GM19468 (cell line): ENCODE data around the gene MT1E.
"Not testable (repeated sequence)": the region's sequence is repeated elsewhere in the genome, so short reads cannot be mapped to it uniquely, and the experiment has no call there.

Experiments
- ATAC-seq: cut with Tn5 transposase; IDR thresholded peaks from one replicate; pipeline ENCODE4 v1.9.1; 2021; ENCODE audit warnings: mild to moderate bottlenecking, moderate library complexity, moderate number of reproducible peaks; ENCODE audit not compliant: unreplicated experiment; ENCODE audit errors: extremely low read depth

Gene MT1E

DNA sequence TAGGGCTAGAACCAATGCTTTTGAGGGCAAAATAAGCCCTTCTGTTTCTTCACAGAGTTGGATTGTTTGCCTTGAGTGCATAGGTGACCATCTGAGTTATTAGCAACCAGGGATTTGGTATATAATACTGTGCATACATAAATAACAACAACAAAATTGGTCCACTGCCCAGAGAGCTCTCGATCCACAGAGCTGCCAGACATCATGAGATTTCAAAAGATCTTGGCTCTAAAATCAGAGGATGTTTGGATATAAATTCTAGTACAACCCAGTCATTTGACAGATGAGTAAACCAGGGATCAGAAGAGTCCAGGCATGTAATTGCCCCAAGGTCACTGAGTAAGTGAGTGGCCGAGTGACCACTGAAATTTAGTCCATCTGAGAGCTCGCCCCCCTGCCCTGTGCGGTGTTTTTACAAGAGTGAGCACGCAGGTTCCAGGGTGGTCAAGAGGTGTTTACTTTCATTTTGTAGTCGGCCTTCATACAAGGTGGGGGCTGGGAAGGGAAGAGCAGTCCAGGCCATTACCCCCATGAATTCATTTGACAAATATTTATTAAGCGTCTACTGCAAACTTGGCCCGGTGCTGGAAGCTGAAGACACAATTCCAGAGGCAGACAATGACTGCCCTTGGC, 19.0 kb upstream of the MT1E start:
- no peak for ATAC-seq

DNA sequence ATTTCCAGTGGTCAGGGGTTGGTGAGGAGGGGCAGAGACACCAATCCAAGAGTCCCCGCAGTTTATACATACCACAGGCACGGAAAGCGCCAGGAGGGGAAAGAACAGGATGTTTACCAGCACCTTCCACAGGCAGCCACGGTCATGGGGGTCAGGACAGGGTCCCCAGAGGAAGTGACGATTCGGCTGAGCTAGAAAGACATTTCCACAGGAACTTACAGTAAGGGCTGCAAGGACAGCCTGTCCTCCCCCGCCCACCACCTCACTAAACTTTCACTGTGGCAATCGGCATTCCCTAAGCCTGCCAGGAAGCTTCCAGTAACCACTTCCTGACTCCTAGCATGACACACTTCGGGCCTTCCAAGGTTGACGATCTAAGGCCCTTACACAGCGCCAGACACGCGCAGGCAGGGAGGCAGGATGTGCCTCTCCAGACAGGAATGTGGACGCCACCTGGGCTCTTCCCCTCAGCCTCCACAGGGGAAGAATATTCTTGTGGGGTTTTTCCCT, 18.4 kb upstream of the MT1E start:
- ATAC-seq: no peak

DNA sequence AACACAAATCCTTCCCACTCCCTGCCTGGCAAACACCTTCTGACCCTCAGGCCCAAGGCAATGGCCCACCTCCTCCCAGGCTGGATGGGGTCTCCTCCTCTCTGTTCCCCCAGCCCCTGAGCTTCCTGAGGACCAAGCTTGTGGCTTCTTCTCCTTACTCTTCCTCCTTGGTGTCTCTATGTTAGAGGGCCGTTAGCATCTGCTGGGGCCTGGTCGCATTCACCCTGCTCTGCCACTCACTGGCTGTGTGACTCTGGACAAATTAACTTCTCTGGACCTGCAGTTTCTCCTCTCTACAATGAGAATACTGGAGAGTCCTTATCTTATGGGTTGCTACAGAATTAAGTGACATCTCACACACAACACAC, 17.9 kb upstream of the MT1E start:
- no peak for ATAC-seq

- peak; percentile 89 for ATAC-seq
Observed at GRCh38 chr16:56608043-56608875, 17.3 kb upstream of the MT1E start, which contains the start of gene MT2A. MT2A (plus strand) TSS chr16:56608584; CDS start chr16:56608656, 72 bp downstream.

DNA sequence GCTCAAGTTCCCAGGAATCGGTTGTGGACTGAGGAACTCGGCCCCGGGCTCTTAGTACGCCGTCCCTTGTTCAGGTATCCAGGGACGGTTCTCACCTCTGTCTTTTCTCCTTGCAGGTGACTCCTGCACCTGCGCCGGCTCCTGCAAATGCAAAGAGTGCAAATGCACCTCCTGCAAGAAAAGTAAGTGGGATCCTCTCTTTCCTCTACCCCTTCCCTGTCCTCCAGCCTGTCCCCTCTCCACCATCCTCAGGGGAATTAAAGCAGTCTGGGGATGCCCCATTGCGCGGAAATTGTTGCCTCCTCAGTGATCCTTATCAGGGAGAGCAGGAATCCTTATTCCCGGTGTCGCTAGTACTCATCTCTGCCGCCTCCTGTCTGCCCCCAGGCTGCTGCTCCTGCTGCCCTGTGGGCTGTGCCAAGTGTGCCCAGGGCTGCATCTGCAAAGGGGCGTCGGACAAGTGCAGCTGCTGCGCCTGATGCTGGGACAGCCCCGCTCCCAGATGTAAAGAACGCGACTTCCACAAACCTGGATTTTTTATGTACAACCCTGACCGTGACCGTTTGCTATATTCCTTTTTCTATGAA, 16.6 kb upstream of the MT1E start:
- ATAC-seq: no peak

DNA sequence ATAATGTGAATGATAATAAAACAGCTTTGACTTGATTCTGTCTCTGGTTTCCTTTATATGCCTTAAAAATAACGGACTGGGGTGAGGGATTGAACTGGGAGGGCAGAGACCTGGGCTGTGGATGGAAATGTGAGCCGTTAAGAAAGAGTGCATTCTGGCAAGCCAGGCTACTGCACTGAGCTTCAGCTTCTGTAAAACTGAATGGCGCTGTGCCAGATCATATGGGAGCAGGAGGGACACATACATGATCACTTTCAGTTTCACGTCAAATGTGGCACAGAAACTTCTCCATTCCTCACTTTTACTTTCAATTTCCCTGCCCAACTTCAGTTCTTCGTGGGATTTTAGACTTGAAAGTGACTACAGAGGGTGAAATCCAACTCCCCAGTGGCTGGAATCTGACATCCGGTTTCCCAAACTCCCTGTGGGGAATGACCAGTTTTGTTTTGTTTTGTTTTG, 16.1 kb upstream of the MT1E start:
- ATAC-seq: no peak

DNA sequence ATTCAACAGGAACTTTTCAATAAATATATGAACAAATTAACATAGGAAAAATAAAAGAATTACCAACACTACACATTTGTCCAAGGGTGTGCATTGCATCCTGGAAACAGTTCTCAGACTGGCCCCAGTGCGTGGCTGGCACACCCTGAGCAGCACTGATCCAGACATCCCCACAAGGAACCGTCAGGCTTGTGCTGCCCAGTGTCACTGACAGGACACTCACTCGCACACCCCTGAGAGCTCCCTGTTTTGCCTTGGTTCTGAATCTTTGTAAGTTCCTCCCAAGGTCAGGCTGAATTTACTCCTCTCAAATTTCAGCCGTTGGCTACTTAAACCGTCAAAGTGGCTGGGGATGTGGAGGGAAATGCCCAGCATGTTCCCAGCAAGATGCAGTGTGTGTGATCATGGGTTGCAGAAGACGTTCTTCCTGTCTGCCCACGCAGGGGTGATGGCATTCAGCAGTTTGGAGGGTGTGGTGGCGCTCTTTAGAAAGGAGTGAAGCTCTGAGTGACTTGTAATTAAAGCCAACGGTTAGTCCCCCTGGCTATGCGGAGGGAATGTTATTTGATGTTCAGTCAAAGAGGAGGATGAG, 15.5 kb upstream of the MT1E start:
- no peak for ATAC-seq

DNA sequence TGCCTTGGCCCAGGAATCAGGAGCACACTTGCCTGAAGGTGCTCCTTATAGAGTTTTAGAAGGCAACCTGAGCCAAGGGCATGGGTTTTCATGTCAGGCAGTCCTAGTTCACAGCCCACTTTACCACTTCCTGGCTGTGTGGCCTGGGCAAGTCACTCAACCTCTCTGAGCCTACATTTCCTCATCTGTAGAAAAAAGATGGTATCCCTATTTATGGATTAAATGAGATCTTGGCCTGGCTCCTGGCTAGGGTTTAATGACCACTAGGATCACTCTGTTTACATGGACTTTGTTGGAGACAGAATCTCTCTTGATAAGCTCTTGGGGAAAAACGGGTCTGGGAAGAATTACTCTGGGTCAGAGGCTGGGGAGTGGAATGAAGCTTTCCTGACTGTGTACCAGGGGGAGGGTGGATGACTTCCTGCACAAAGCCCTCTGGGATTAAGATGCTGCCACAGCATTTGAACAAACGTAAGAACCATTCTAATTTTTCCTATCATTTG, 14.9 kb upstream of the MT1E start:
- ATAC-seq: no peak

DNA sequence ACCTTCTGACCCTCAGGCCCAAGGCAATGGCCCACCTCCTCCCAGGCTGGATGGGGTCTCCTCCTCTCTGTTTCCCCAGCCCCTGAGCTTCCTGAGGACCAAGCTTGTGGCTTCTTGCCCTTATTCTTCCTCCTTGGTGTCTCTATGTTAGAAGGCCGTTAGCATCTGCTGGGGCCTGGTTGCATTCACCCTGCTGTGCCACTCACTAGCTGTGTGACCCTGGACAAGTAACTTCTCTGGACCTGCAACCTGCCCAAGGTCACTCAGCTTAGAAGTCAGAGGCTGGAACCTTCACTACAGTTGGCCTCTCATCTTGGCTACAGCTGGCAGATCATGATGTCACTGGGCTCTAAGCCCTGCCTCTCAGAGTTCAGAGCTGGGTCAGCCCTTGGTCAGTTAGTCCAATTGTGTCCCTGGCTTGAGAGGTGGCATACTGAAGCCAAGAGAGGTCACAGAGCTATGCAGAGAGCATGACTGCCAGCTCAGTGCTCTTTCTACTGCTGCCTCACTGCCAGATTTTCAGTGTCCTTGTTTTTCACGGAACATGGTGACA, 14.2 kb upstream of the MT1E start:
- no peak for ATAC-seq

DNA sequence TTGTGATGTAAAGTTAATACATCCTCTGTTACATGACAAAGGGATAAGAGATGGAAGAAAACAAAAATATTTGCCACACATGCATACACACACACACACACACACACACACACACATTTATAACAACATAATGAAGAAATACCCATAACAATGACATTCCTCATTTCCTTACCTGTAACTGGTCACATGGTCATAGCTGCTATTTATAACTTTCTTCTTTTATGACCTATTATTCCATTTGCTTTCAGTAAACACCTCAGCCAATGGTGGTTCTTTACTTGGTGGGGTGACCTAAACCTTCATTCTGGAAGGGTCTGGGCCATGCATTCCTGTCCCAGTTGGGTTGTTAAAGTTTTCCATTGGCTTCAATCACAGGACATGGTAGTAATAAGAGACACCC, 11.9 kb upstream of the MT1E start:
- ATAC-seq: no peak

- ATAC-seq: no peak
Observed at GRCh38 chr16:56614549-56614991, 11.0 kb upstream of the MT1E start.

DNA sequence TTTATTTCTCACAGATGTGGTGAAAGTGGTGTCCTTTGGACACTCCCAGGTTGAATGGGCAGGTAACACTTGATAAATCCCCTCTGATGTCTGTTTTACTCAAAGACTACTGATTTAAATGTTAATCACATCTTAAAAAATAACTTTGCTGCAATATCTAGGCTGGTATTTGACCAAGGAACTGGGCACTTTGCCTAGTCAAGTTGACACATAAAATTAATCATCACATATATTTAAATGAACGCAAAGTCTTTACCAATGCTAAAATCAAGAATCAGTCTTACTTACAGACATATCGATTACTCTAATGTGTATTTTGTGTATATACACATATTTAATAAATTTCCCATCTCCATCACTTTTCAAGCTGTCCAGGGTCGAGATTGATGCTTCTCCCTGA, 10.2 kb upstream of the MT1E start:
- ATAC-seq: no peak

DNA sequence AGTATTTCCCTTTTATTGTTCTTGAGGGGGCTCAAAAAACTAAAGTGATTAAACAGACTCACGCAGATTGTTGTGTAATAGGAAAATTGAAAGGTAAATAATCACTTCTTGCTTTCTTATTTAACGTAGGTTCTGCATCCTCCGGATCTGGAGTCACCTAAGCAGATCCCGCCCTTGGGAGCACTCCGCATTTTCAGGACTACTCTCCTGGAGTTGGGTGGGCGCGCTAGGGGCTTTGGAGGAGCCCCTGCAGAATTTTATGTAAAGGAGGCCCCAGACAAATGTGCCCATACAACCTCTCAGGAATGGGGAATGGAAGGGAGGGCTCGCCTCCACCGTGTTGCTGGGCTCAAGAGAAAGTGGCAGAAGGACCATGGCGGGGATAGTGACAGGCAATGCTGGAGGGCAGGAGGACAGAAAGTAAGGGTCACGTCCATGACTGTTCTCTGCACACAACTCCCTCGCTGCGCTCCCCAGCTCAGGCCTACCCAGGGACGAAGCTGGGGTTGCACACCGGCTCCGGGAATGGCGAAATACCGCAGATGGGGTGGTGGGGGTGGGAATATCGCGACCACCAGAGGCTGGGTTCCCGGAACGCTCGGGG, 8.9 kb upstream of the MT1E start:
- ATAC-seq: no peak

DNA sequence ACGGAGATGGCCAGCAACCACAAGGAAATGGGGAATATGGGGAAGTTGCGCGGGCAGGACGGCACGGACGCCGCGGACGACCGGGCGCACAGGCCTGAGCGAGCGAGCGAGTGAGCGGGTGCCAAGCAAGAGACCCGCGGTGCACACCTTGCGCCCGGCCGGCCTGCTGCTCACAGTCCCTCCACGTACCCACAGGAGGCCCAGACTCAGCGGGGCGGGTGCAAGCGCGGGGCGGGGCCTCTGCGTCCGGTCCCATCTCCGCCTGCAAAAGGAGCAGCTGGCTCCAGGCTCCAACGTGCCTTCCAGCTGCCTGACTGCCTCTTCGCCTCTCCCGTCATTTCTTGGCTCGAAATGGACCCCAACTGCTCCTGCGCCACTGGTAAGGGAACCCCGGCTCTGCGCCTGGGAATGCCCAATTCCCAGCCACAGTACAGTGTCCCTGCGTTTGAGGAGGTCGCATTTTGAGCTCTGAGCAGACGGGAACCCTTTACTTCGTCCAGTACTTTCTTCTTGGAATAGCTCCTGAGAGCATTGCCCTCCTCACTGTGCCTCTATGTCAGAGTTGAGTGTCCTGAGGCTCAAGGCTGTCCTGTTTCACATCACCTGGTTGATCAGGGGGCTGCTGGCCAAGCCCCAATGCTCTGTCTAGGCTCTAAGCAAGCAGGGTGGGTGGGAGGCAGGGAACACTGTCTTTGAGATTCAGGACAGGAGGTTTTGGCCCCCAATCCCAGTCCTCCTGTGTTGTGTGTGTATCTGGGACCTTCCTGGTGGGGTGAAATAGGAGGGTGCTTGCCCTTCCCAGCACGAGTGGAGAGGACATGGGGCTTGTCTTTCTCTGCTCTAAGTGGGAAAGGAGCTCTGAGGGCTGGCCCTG, 8.1 kb upstream of the MT1E start:
- no peak for ATAC-seq

- no peak for ATAC-seq
Observed at GRCh38 chr16:56618138-56618537, 7.4 kb upstream of the MT1E start.

DNA sequence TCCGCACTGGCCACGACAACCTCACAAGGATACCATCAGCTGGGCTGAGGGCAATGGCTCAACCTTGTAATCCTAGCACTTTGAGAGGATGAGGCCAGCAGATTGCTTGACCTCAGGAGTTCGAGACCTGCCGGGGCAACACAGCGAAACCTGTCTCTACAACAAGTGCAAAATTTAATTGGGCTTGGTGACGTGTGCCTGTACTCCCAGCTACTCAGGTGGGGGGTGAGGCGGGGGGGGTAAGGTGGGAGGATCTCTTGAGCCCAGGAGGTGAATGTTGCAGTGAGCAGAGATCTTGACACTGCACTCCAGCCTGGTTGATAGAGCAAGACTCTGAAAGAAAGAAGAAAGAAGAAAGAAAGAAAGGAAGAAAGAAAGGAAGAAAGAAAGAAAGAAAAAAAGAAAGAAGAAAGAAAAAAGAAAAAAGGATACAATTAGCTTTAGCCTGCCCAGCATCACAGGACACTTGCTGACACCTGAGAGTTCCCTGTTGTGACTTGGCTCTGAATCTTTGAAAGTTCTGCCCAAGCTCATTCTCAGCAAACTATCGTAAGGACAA, 5.2 kb upstream of the MT1E start:
- no peak for ATAC-seq

GRCh38 chr16:56621665-56622445, 3.7 kb upstream of the MT1E start:
- ATAC-seq: not testable (repeated sequence)

DNA sequence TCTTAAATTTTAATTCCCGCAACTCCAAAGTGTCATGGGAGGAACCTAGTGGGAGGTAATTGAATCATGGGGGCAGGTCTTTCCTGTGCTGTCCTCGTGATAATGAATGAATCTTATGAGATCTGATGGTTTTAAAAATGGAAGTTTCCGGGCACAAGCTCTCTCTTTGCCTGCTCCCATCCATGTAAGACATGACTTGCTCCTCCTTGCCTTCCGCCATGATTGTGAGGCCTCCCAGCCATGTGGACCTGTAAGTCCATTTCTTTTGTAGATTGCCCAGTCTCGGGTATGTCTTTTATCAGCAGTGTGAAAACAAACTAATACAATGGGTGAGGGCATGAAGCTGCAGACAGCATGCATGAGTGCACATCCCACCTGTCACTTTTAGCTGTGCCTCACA, 2.4 kb upstream of the MT1E start:
- ATAC-seq: not testable (repeated sequence)
